Stimulated activated naive CD8-positive, alpha-beta T cell treated with anti-CD3 and anti-CD28 coated beads, Interleukin-15, Interleukin-2, amounts not matched to agents 100 ng/mL and 50 ng/mL, for 24 hours (primary cell): ENCODE measurements around the gene SSUH2.
"Not testable (repeated sequence)": the region's sequence is repeated elsewhere in the genome, so short reads cannot be mapped to it uniquely, and the experiment has no call there.

ENCODE experiments used
- H3K27ac Mint-ChIP-seq: one replicate; pipeline ENCODE4 v1.8.0; 2021; ENCODE audit warnings: mild to moderate bottlenecking, mixed read lengths
- H3K27me3 Mint-ChIP-seq: one replicate; pipeline ENCODE4 v1.8.0; 2021; ENCODE audit warnings: mixed read lengths
- H3K36me3 Mint-ChIP-seq: one replicate; pipeline ENCODE4 v1.8.0; 2021; ENCODE audit warnings: low read depth, mixed read lengths
- H3K4me1 Mint-ChIP-seq: one replicate; pipeline ENCODE4 v1.8.0; 2021; ENCODE audit warnings: low read depth, mixed read lengths
- H3K4me3 Mint-ChIP-seq: one replicate; pipeline ENCODE4 v1.8.0; 2021; ENCODE audit warnings: mild to moderate bottlenecking, mixed read lengths
- H3K9me3 Mint-ChIP-seq: one replicate; pipeline ENCODE4 v1.8.0; 2021; ENCODE audit warnings: mixed read lengths

The SSUH2 gene

DNA sequence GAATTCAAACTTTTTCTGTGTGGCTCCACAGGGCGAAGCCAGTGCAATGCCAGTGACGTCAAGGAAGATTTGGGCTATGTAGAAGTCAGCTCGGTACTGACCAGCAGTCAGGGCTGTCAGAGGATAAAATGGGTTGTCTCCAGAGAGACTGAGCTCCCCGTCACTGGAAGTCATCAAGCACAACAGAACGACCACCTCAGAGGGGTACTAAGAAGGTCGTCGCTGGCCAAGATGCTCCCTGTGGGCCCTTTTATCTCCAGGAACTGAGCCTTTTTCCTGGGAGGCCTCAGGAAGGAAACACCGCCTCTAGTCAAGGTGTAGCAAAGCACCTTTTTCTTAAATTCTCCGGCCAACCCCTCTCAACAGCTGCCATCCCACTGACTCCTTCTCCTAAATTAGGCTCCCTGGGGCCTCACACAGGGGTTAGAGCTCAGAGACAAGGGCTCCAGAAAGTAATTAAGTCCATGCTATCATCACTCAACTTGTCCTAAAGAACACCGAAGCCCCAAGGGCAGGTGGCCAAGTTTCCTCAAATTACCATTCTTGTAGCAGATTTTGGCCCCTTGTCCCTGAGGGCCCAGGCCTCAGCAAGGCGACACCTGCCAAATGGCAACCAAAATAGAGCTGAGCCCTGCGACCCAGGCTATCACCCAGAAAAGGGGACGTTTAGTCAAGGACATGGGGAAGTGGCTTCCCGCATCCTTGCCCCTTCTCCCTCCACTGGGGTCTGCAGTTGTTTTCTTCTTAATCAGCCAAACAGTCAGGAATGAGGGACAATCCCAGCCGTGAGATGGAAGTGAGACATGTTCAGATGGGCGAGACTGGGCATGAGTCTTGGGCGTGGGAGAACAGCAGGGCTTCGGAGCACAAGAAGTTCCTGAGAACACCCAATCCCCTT lies 48.0 kb downstream of the SSUH2 start:
- Mint-ChIP-seq H3K27ac (no peak overlapping the region), H3K9me3 (no peaks in the 10 kb centered on the region), H3K4me3 (no peak overlapping the region), H3K4me1 (no peaks in the 10 kb centered on the region), H3K27me3 (no peaks in the 10 kb centered on the region), H3K36me3 (no peaks in the 10 kb centered on the region)

DNA sequence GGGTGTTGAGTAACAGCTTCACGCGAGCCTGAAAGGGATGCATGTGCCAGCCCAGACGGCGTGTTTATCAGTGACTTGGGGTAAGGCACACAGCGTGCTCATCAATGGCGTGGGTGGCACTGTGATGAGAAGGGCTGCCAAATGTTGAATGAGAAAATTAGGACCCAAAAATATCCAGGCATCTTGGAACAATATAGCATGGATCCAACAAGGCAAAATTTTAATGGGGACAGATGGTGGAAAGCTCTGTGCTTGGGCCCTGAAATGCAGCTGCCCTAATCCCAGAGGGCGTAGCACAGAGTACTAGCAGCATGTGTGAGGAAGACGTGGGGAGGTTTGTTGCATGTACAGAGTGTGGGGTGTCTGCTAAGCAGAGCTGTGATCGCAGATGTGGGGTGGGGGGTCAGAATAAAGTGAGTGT lies 48.9 kb downstream of the SSUH2 start:
- Mint-ChIP-seq H3K27ac (no peak overlapping the region), H3K9me3 (no peaks in the 10 kb centered on the region), H3K36me3 (no peaks in the 10 kb centered on the region), H3K4me1 (no peaks in the 10 kb centered on the region), H3K4me3 (no peak overlapping the region), H3K27me3 (no peaks in the 10 kb centered on the region)

DNA sequence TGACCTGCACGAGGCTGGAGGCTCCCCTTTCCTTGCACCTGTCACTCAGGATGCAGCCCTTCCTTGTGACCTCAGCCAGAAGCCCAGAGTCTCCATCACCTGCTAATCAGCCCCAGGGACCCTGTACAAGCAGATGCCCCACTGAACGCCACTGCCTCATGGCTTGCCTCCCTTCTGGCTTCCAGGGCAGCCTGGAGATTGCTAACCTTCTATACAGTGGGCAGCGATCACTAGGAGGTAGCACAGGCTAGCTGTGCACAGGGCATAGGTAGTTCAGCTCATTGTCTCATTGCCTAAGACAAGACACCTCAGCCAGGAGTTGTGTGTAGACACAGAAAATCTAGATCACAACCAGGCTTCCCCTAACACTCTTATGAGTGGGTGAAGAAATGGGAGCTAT lies 49.3 kb downstream of the SSUH2 start:
- H3K4me3 Mint-ChIP-seq, result no peak overlapping the region
- H3K27me3 Mint-ChIP-seq, result no peaks in the 10 kb centered on the region
- H3K4me1 Mint-ChIP-seq, result no peaks in the 10 kb centered on the region
- no peaks in the 10 kb centered on the region for H3K9me3 Mint-ChIP-seq
- H3K36me3 Mint-ChIP-seq, result no peaks in the 10 kb centered on the region
- no peak overlapping the region for H3K27ac Mint-ChIP-seq

DNA sequence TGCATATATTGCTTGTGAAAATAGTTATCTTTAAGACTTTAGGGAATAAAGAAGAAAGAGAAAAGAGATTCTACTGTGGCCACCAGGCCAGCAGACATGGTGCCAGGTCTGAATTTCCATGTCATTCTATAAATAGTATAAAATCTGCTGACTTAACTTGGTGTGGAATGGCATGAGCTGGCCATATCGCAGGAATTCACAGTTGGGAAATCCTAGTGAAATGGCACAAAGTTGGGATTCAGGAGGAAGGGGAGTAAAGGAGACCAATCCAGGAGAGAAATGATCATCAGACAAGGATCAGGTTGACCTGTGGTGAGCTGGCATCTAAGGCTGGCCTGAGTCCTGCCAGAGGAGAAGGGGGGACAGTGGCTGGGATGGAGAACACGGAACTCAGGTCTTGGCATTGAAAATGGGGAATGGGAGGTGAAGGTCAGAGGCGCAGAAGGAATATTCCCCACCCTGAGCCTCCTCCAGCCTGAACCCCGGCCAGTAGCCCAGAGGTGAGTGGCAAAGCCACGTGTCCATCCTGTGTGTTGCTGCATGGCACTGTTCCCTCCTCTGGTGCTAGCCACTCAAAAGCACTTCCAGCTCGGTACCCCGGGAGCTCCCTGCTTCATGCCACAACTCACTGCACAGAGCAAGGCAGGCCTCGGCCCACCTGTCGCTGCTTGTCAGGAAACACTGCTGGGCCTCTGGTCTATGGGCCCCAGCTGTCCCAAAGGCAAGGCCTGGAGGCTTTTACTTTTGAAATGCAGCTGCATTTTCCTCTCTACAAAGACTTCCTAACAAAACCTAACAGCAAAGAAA lies 51.4 kb downstream of the SSUH2 start:
- Mint-ChIP-seq H3K9me3 (no peaks in the 10 kb centered on the region), H3K4me3 (no peak overlapping the region), H3K36me3 (no peaks in the 10 kb centered on the region), H3K27ac (no peak overlapping the region), H3K4me1 (no peaks in the 10 kb centered on the region), H3K27me3 (no peaks in the 10 kb centered on the region)

DNA sequence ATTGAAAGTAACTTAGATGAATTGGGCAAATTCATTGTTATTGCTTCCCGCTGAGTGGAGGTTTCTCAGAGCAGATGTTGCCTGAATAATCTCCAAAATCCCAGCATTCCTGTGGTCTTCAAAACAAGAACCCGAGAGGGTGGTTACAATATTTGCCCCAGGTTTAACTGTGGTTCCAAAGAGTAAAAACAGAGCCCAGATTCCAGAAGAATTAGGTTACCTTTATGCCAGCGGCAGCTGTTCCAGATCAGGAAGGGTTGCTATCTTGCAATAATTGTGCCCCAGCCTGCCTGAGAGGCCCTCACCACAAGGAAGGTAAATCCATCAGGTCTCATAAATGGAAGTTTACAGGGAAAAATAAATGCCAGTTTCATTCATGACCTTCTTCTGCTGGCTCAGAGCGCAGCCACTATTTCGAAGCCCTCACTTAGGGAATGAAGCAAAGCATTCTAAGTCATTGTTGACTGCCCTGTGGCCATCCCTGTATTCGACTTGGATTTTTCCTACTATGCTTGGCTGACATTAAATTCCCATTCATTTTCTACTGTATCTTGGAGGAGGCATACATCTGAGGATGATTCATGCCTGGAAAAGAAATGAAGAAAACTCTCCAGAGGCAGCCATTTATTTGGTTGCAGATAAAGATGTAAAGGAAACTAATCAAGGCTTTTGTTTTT lies 54.6 kb downstream of the SSUH2 start:
- H3K27me3 Mint-ChIP-seq, result no peaks in the 10 kb centered on the region
- H3K27ac Mint-ChIP-seq, result no peak overlapping the region
- no peaks in the 10 kb centered on the region for H3K36me3 Mint-ChIP-seq
- no peaks in the 10 kb centered on the region for H3K4me1 Mint-ChIP-seq
- H3K4me3 Mint-ChIP-seq, result no peak overlapping the region
- no peaks in the 10 kb centered on the region for H3K9me3 Mint-ChIP-seq

DNA sequence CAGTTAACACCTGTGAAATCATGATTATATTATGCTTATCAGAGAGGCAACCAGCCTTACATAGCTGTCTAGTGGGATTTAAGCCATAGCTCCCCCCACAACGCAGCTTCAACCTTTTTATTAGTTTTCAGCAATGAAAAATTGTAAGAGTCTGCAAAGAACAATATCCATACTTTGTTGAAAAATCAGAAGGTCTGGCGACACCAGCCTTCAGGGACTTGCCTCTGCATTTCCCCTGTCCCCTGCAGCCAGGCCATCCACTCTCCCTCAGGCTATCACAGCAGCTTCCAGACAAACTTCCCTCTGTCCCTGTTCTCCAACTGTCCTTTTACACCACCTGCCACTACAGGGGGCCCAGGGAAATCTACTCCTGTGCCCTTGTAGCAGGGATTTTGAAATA lies 59.9 kb downstream of the SSUH2 start:
- no peaks in the 10 kb centered on the region for H3K9me3 Mint-ChIP-seq
- H3K4me1 Mint-ChIP-seq, result no peaks in the 10 kb centered on the region
- no peaks in the 10 kb centered on the region for H3K27me3 Mint-ChIP-seq
- no peak overlapping the region for H3K27ac Mint-ChIP-seq
- no peaks in the 10 kb centered on the region for H3K36me3 Mint-ChIP-seq
- H3K4me3 Mint-ChIP-seq, result no peak overlapping the region

DNA sequence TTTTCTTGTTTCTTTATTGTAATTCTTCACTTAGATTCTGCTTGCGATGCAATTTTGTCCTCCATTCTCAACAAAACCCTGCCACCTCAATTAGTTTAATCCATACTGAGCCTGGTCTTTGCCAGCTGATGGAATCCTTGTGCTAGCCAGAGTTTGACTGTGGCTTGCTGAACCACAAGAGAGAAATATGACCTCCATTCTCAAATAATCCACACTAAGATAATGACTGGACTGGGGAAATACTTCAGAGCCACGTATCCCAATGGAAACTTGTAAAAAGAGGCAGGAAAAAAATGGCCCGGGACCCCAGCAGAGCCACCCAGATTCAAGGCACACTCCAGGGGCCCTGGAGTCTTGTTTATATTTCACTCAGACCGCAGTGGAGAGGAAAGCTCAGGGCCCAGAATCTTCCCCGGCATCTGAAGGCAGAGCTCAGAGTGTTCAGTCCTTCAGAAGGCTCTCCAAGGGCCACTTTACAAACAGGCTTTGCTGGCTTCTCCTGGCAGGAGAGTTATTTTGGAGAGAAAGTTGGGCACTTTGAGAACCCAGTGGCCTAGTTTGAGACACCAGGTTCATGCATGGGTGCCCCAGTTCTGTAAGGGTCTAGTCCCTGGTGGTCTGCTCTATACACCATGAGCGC lies 62.7 kb downstream of the SSUH2 start:
- Mint-ChIP-seq H3K4me3 (no peak overlapping the region), H3K4me1 (no peaks in the 10 kb centered on the region), H3K36me3 (no peaks in the 10 kb centered on the region), H3K9me3 (no peaks in the 10 kb centered on the region), H3K27ac (no peak overlapping the region), H3K27me3 (no peaks in the 10 kb centered on the region)

DNA sequence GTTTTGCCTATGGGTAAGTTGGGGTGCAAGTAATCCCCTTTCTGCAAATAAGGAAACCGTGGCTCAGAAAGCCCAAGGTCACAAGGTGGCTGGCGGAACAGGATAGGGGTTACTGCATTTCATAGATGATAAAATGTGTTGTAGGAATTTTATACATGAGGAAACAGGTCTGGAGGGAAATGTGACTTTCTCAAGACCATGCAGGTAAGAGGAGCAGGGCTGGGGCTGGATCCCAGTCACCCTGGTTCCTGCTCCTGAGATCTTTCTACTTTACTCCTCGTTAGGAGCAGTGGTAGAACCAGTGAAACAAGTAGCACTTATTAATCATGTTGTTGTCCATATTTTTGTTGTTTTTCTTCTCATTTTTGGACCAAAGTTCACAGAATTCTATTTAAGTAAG lies 63.2 kb downstream of the SSUH2 start:
- no peak overlapping the region for H3K27ac Mint-ChIP-seq
- no peaks in the 10 kb centered on the region for H3K27me3 Mint-ChIP-seq
- no peaks in the 10 kb centered on the region for H3K4me1 Mint-ChIP-seq
- no peaks in the 10 kb centered on the region for H3K36me3 Mint-ChIP-seq
- H3K9me3 Mint-ChIP-seq, result no peaks in the 10 kb centered on the region
- H3K4me3 Mint-ChIP-seq, result no peak overlapping the region

DNA sequence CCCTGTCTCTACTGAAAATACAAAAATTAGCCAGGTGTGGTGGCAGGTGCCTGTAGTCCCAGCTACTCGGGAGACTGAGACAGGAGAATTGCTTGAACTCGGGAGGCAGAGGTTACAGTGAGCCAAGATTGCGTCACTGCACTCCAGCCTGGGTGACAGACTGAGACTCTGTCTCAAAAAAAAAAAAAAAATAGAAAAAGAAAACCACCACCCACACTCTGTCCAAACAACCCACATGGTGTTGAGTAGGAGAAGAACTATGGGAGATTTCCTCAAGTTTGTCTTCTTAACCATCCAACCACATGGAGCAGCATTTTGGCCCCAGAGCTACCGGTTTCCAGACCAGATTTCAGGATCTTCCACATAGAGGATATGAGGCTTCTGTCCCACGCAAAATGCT lies 64.2 kb downstream of the SSUH2 start:
- not testable (repeated sequence) for H3K9me3 Mint-ChIP-seq, H3K27ac Mint-ChIP-seq, H3K36me3 Mint-ChIP-seq, H3K27me3 Mint-ChIP-seq, H3K4me3 Mint-ChIP-seq, H3K4me1 Mint-ChIP-seq

DNA sequence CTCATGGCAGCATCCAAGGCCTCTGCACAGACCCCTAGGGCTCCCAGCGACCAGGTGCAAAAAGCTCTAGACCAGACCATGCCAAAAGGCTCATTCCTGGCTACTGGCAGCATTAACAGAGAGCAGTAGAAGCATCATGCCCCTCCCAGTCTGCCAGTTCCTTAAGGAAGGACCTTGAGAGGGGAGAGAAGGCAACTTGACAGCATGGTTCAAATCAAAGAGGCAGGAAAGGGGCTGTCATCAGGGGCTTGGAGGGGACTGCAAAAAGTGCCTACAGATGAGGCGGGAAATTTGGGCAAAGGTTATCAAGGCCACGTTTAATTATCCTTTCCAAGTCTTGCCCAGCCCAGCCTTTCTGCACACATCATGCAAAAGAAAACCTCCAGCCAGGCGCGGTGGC lies 64.7 kb downstream of the SSUH2 start:
- Mint-ChIP-seq H3K9me3 (no peaks in the 10 kb centered on the region), H3K4me3 (no peak overlapping the region), H3K4me1 (no peaks in the 10 kb centered on the region), H3K27ac (no peak overlapping the region), H3K27me3 (no peaks in the 10 kb centered on the region), H3K36me3 (no peaks in the 10 kb centered on the region)

DNA sequence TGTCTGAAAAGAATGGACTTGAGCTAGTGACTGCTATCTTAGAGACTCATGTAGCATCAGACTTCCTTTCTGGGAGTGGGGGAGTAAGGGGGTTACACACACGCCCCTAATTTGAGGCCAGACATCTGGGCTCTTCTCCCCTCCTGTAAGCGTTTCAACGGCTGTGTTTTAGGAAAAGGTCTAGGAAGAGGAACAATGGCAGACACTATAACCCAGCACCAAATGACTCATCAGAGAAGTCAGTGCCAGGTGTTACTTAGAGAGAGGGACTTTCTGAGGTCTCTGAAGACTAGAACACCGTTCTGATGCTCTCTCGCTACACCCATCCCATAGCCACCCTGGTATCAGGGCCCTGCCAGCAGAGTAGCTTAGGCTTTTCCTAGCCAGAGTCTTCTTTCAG lies 65.5 kb downstream of the SSUH2 start:
- Mint-ChIP-seq H3K4me1 (no peaks in the 10 kb centered on the region), H3K9me3 (no peaks in the 10 kb centered on the region), H3K27ac (no peak overlapping the region), H3K36me3 (no peaks in the 10 kb centered on the region), H3K27me3 (no peaks in the 10 kb centered on the region), H3K4me3 (no peak overlapping the region)

DNA sequence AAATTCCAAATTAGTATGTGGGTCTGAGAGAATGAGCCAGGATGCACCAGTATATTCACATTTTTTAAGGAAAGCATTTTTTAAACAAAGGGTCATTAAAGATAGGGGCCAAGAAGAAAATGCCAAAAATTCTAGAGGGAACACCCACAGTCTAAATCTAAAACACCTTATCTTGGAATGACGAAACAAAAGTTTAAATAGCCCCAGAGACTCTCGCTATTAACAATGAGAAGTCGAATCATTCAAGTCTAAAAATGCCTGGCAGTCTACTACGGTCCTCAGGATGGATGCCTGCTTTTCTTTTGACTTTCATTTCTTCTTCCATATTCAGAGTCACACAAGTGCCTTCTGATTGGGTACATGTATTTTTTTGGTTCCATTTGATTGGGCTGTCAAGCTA lies 66.3 kb downstream of the SSUH2 start:
- no peaks in the 10 kb centered on the region for H3K4me1 Mint-ChIP-seq
- H3K9me3 Mint-ChIP-seq, result no peaks in the 10 kb centered on the region
- H3K27ac Mint-ChIP-seq, result no peak overlapping the region
- no peak overlapping the region for H3K4me3 Mint-ChIP-seq
- H3K27me3 Mint-ChIP-seq, result no peaks in the 10 kb centered on the region
- no peaks in the 10 kb centered on the region for H3K36me3 Mint-ChIP-seq

DNA sequence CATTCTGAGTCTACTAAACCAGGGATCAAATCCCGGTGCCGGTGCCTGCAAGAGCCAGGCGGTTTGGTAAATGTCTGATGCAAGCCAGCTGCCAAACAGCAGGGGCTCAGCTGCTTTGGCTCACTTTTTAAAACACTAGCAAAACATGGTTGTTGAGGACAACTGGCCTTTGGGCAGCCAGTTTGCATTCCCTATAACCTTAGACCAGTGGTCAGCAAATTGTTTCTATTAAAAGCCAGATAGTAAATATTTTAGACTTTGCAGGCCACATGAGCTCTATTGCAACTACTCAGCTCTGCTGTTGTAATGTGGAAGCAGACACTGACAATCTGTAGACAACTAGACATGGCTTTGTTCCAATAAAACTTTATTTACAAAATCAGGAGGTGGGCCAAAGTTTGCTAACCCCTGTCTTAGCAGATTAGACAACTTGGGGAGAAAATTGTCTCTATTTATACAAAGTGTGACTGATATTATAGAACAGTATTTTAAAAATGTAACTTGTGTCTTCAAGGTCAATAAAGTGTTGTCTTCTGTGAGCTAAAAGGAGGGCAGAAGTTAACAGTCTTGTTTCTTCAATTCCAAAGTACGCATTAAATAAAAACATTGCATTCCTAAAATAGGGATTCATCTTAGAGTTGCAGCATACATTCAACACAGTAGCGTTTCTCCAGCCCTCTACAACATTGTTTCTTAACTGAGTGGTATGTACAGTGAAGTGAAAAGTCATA lies 67.6 kb downstream of the SSUH2 start:
- Mint-ChIP-seq H3K27me3 (no peaks in the 10 kb centered on the region), H3K4me3 (no peak overlapping the region), H3K9me3 (no peaks in the 10 kb centered on the region), H3K4me1 (no peaks in the 10 kb centered on the region), H3K27ac (no peak overlapping the region), H3K36me3 (no peaks in the 10 kb centered on the region)

DNA sequence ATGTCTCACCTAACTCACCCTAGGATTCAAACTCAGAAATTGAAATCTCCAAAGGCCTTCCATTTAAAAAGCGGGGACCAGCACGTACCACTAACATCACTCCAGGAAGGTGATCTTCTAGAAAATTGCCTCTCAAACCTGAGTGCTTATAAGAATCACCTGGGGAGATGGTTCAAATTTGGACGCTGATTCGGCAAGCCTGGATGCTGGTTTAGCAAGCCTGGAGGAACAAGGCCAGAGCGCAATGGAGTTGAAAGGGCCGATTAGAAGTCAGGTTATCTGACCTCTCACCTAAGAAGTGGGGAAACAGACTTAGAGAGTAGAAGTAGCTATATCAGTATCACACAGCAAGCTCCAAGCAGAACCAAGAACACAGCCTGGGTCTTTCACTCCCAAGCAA lies 68.2 kb downstream of the SSUH2 start:
- no peaks in the 10 kb centered on the region for H3K36me3 Mint-ChIP-seq
- H3K27me3 Mint-ChIP-seq, result no peaks in the 10 kb centered on the region
- no peaks in the 10 kb centered on the region for H3K9me3 Mint-ChIP-seq
- H3K27ac Mint-ChIP-seq, result no peak overlapping the region
- no peak overlapping the region for H3K4me3 Mint-ChIP-seq
- H3K4me1 Mint-ChIP-seq, result peaks cover 4% of the 10 kb centered on the region
